Mucosa of rectum (tissue), 2 donors: ENCODE results near the gene UBL5.

Experiments
- H3K27ac ChIP-seq, 2 donors: one replicate each; pipeline ENCODE4 v1.7.0; 2013; ENCODE audit warnings: inconsistent platforms in 2 of 2, low read depth in 2 of 2, low read length in 2 of 2
- H3K27me3 ChIP-seq, 2 donors: one replicate each; pipeline ENCODE4 v1.7.0; 2013; ENCODE audit warnings: low read length in 2 of 2; ENCODE audit not compliant: control insufficient read depth in 2 of 2, insufficient read depth in 2 of 2
- H3K36me3 ChIP-seq, 2 donors: one replicate each; pipeline ENCODE4 v1.7.0; 2013; ENCODE audit warnings: low read length in 2 of 2; ENCODE audit not compliant: control insufficient read depth in 2 of 2, insufficient read depth in 2 of 2
- H3K4me1 ChIP-seq, 2 donors: one replicate each; pipeline ENCODE4 v1.7.0; 2013; ENCODE audit warnings: low read length in 2 of 2, mild to moderate bottlenecking in 1 of 2; ENCODE audit not compliant: control insufficient read depth in 2 of 2, insufficient read depth in 2 of 2
- H3K4me3 ChIP-seq, 2 donors: one replicate each; pipeline ENCODE4 v1.7.0; 2013; ENCODE audit warnings: low read length in 2 of 2
- H3K9ac ChIP-seq, 2 donors: one replicate each; pipeline ENCODE4 v1.7.0; 2013; ENCODE audit warnings: low read length in 2 of 2, low read depth in 1 of 2, mild to moderate bottlenecking in 1 of 2
- H3K9me3 ChIP-seq, 2 donors: one replicate each; pipeline ENCODE4 v1.7.0; 2013; ENCODE audit warnings: low read length in 2 of 2; ENCODE audit not compliant: control insufficient read depth in 2 of 2
- donor health status: healthy.
- donor health status: Normal muscosa, but diverticular disease.

The UBL5 gene

DNA sequence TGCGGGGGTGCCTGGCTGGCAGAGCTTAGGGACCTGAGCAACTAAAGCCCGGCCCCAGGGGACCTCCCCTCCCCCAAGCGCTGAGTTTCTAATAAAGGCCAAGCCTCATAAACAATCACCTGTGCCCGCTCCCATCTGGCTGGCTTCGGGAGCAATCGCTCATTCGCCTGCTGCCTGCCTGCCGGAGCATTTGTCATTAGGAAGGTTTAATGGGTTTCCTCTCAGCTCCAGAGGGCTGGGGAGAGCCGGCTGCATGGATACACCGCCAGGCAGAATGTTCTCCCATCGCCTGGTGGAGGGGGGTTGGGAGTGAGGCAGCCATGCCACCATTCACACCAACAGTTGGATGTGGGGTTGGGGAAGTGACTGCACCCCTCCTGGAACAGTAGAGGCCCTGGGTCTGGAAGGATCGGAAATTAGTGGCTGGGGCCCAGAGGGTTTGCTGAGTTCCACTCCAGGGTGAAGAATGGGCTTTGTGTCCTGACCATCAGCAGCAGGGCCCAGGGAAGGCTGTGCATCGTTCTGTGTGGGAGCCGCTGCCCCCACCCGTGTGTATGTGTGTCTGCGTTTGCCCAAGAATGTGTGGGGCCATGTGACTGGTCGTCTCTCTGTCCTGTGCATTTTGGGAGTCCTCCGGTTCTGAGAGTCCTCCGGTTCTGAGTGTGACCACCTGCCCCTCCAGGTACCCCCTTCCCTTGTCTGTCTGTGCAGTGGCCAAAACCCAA lies 22.7 kb downstream of the UBL5 start:
- H3K27ac ChIP-seq = no peak overlapping the region

DNA sequence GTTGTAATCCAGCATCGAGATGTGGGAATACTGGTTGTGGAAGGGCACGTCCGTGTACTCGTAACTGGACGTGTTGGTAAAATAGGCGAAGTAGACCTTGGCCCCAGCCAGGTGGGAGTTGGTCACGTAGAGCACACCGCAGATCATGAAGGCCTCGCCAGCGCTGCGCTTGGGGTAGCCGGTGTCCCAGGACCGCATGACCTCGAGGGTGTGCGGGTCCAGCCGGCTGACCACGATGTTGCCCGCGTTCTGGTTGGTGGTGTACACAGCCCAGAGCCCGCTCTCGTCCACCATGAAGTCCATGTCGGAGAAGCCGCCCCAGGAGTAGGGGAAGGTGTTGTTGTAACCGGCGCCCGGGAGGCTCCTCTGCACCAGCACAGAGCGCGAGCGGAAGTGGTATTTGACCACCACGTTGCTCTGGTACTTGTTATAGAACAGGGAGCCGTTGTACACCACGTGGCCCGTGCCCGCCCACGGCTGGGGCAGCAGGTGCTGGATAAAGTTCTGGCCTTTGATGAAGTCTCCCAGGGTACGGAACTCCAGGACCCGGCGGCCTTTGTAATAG lies 26.6 kb downstream of the UBL5 start:
- Histone ChIP-seq H3K27me3 (no peaks in the 10 kb centered on the region), H3K9ac (no peak overlapping the region), H3K9me3 (no peaks in the 10 kb centered on the region), H3K4me1 (no peaks in the 10 kb centered on the region), H3K36me3 (no peaks in the 10 kb centered on the region), H3K27ac (no peak overlapping the region), H3K4me3 (no peak overlapping the region)

More for the DNA sequence above, 22.7 kb downstream of the UBL5 start:
- peaks cover 17 to 27% of the 10 kb centered on the region in 2 donors for H3K36me3 ChIP-seq
- no peaks in the 10 kb centered on the region for H3K4me1 ChIP-seq
- no peak overlapping the region for H3K4me3 ChIP-seq
- no peaks in the 10 kb centered on the region for H3K9me3 ChIP-seq
- no peak overlapping the region for H3K9ac ChIP-seq
- H3K27me3 ChIP-seq = no peaks in the 10 kb centered on the region

DNA sequence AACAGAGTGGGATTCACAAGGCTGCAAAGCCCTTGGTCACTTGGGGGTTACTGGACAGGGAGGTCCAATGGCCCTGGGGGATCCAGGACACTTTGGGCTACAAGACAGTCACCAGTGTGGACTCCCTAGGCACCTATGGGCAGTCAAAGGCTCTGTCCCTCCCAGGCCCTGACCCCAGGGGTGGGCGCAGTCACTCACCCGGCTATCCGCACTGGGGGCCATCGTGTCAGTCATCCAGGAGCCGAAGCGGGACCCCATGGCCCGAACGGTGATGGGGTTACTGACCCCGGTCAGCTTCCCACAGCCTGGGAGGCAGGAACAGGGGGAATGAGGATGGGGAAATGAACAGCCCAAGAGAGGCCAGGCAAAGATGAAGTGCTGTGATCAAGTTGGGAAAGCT lies 28.9 kb downstream of the UBL5 start:
- Histone ChIP-seq H3K27ac (no peak overlapping the region), H3K4me3 (no peak overlapping the region), H3K36me3 (no peaks in the 10 kb centered on the region)

DNA sequence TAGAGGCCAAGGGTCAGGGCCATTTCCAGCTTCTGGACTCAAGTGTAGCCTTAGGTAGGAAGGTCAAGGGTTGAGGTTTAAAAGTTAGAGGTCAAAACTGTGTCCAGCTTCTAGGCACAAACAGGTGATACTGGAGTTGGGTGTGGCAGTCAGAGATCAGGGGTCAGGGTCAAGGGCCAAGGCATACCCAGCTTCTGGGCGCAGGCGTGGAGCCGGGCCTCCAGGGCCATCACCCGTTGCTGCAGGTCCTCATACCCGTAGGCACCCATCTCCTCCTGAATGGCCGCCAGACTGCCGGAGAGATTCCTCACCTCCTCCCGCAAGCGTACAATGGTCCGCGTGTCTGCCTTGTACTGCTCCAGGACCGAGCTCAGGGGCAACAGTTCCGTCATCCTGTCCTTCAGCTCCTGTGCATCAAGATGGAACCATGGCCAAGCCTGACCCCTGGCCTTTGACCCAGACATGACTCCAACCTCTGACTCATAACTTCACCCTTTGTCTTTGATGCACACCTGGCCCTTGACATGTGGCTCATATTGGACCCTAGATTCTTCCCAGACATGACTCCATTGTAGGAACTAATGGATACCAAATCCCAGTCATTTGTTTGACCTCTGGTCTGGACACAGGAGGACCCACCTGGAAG lies 29.5 kb downstream of the UBL5 start:
- H3K27ac ChIP-seq = peak overlapping the region; percentile 8 to 76
- H3K9me3 ChIP-seq = no peaks in the 10 kb centered on the region
- H3K27me3 ChIP-seq = no peaks in the 10 kb centered on the region
- H3K4me1 ChIP-seq = no peaks in the 10 kb centered on the region
- no peak overlapping the region for H3K9ac ChIP-seq
- peak overlapping the region in 1 of 2 donors; percentile 59 for H3K4me3 ChIP-seq
- no peaks in the 10 kb centered on the region for H3K36me3 ChIP-seq

More for the DNA sequence above, 28.9 kb downstream of the UBL5 start:
- Histone ChIP-seq H3K9ac (no peak overlapping the region), H3K9me3 (no peaks in the 10 kb centered on the region), H3K27me3 (no peaks in the 10 kb centered on the region), H3K4me1 (no peaks in the 10 kb centered on the region)

DNA sequence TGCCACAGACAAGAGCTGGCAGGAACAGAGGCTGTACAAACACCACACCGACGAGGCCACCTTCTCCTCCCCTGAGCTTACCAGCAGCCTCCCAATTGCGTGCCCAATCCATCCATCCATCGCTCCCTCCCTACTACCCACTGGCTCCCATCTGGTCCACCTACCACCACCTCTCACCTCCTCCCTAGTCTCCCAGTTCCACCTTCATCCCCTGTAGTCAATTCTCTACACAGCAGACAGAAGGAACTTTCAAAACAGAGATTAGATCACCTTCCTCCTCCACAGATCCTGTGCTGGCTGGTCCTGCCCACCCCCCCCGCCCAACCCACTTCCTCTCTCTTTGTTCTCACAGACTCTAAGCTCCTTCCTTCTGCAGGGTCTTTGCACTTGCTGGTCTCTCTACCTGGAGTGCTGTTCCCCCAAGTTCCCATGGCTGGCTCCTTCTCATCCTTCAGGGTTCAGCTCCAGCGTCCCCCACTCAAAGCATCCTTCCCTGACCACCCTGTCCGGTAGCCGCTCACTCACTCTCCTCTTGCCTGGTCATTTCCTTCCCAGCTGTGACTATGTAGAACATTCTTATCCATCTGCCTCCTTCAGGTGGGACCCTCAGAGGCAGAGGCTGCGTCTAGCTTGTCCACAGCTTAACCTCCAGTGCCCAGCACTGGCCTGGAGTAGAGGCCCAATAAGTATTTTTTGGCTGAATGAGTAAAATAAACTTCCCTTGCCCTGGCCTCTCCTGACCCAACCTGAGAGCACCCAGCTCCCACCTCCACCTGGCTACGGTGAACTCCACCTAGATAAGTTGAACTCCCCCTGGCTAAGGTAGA lies 30.4 kb downstream of the UBL5 start:
- H3K4me1 ChIP-seq = no peaks in the 10 kb centered on the region
- no peaks in the 10 kb centered on the region for H3K27me3 ChIP-seq
- H3K9ac ChIP-seq = no peak overlapping the region
- H3K9me3 ChIP-seq = no peaks in the 10 kb centered on the region
- no peaks in the 10 kb centered on the region for H3K36me3 ChIP-seq
- peak overlapping the region in 1 of 2 donors; percentile 59 for H3K4me3 ChIP-seq
- H3K27ac ChIP-seq = peak overlapping the region; percentile 8 to 76

DNA sequence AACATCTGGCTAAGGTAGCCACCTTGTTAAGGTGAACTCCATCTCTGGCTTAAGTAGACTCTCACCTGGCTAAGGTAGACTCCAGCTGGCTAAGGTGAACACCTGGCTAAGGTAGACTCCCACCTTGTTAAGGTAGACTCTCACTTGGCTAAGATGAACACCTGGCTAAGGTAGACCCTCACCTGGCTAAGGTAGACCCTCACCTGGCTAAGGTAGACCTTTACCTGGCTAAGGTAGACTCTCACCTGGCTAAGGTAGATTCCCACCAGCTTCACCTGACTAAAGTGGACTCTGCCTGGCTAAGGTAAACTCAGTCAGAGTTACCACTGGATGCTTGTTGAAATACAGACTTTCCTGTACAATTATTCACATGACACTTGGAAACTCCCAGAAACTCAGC lies 31.0 kb downstream of the UBL5 start:
- no peaks in the 10 kb centered on the region for H3K27me3 ChIP-seq
- no peaks in the 10 kb centered on the region for H3K36me3 ChIP-seq
- no peak overlapping the region for H3K9ac ChIP-seq
- no peak overlapping the region for H3K4me3 ChIP-seq
- peak overlapping the region in 1 of 2 donors; percentile 41 for H3K27ac ChIP-seq
- no peaks in the 10 kb centered on the region for H3K9me3 ChIP-seq
- H3K4me1 ChIP-seq = no peaks in the 10 kb centered on the region

DNA sequence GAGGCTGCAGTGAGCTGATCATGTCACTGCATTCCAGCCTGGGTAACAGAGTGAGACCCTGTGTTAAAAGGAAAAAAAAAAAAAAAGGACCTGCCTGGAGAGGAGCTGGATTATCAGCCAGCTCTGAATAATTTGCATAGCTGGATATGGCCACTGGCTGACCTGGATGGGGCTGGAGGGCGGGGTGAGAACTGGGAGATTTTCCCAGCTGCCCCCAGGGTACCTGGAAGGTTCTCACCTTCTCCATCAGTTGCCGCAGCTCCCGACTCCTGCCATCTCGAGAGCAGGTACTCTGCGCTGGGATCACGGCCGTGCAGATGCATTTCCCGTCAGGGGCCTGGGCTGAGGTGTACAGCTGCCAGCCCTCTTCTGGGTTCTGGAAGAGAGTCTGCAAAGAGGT lies 32.7 kb downstream of the UBL5 start:
- Histone ChIP-seq H3K9ac (no peak overlapping the region), H3K4me3 (no peak overlapping the region), H3K9me3 (no peaks in the 10 kb centered on the region), H3K4me1 (no peaks in the 10 kb centered on the region), H3K27ac (no peak overlapping the region), H3K36me3 (no peaks in the 10 kb centered on the region), H3K27me3 (no peaks in the 10 kb centered on the region)

DNA sequence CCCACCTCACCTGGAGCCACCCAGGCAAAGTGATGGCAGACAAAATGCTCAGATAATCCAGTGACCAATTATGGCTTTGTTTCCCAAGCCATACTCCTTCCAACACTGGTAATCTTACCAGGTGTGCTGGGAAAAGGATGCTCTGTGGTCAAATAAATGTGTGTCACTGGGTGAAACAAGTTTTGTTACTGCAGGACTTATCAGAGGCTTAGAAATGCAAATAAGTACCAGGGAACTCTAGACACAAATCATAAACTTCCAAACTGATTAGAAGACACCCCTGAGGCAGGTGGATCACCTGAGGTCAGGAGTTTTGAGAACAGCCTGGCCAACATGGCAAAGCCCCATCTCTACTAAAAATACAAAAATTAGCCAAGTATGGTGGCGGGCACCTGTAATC lies 33.8 kb downstream of the UBL5 start:
- Histone ChIP-seq H3K36me3 (no peaks in the 10 kb centered on the region), H3K4me3 (no peak overlapping the region), H3K27me3 (no peaks in the 10 kb centered on the region), H3K9me3 (no peaks in the 10 kb centered on the region), H3K9ac (no peak overlapping the region), H3K4me1 (peaks cover 0 to 1% of the 10 kb centered on the region in 2 donors), H3K27ac (no peak overlapping the region)

DNA sequence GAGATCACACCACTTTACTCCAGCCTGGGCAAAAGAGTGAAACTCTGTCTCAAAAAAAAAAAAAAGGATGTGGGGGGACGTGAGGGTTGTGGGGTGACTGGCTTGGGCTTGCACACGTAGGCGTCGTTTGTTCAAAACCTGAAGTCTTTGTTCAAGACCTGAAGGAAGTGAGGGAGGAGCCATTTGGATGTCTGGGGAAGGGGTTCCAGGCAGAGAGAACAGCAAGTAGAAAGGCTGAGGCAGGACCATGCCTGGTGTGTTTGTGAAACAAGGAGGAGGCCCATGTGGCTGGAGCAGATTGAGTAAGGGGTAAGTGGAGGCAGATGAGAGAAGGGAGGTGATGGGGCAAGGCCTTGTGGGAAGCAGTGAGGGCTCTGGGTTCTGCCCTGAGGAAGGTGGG lies 35.2 kb downstream of the UBL5 start:
- no peak overlapping the region for H3K27ac ChIP-seq
- H3K36me3 ChIP-seq = no peaks in the 10 kb centered on the region
- no peaks in the 10 kb centered on the region for H3K9me3 ChIP-seq
- peaks cover 0 to 2% of the 10 kb centered on the region in 2 donors for H3K4me1 ChIP-seq
- H3K9ac ChIP-seq = no peak overlapping the region
- H3K4me3 ChIP-seq = no peak overlapping the region
- H3K27me3 ChIP-seq = no peaks in the 10 kb centered on the region

DNA sequence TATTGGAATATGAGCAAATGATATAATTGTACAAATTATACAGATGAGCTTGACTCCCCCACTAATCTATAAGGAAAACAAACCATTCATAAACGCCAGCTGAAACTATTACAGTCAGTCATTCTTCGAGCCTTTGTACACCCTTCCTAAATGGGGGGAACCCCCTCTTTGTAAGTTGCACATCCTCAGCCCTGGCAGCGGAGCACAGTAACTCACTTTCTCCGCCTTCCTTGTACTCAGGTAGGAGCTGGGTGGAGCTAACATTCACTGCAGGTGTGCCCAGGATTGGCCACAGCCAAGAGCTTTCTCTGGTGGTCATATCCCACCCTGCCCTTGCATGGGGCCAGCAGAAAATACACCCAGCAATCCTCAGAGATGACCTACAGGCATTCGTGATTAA lies 36.0 kb downstream of the UBL5 start:
- Histone ChIP-seq H3K36me3 (no peaks in the 10 kb centered on the region), H3K27ac (no peak overlapping the region), H3K9ac (no peak overlapping the region), H3K4me1 (peaks cover 0 to 2% of the 10 kb centered on the region in 2 donors), H3K9me3 (no peaks in the 10 kb centered on the region), H3K4me3 (no peak overlapping the region), H3K27me3 (no peaks in the 10 kb centered on the region)
